Esophagus squamous epithelium (tissue), 5 donors: ENCODE measurements around the gene ATP1A4. TPM values are rescaled to one million over a fixed set of nuclear protein-coding genes. Genes with fewer than 3 reads are reported as not detected.
A peak's percentile ranks its signal among the peaks of the same experiment; 100 is the strongest.

ENCODE experiments used
- DNase-seq: peaks from one replicate; lab custom pipeline; 2025; lab: John Stamatoyannopoulos, UW
- H3K27ac ChIP-seq, 4 donors: fragments of 200-600 bp; sonication (generic); one replicate each; pipeline ENCODE4 v1.5.1; 2016 to 2019; ENCODE audit warnings: mild to moderate bottlenecking in 1 of 4
- H3K27me3 ChIP-seq, 4 donors: fragments of 200-600 bp; sonication (generic); 1 replicate in 3 of 4; 2 replicates in 1 of 4; pipeline versions ENCODE4 v1.5.1 to v1.6.0; 2017 to 2021; ENCODE audit warnings: antibody characterized with exemption in 1 of 4
- H3K36me3 ChIP-seq, 3 donors: fragments of 200-600 bp; sonication (generic); one replicate each; pipeline ENCODE4 v1.5.1; 2016 to 2019
- H3K4me1 ChIP-seq, 3 donors: fragments of 200-600 bp; sonication (generic); one replicate each; pipeline ENCODE4 v1.5.1; 2017 to 2019
- H3K4me3 ChIP-seq, 4 donors: fragments of 200-600 bp; sonication (generic); 1 replicate in 3 of 4; 2 replicates in 1 of 4; pipeline ENCODE4 v1.5.1; 2016 to 2019; ENCODE audit warnings: mild to moderate bottlenecking in 2 of 4, moderate library complexity in 1 of 4
- H3K9me3 ChIP-seq, 3 donors: fragments of 200-600 bp; sonication (generic); one replicate each; pipeline ENCODE4 v1.5.1; 2016 to 2019
- POLR2A ChIP-seq, 4 donors: fragments of 450-650 bp; IDR thresholded peaks; one replicate each; pipeline ENCODE4 v1.6.1; 2017; ENCODE audit warnings: antibody characterized with exemption in 4 of 4, mild to moderate bottlenecking in 4 of 4, moderate library complexity in 3 of 4
- WGBS, 2 donors: methylation state at CpG; one replicate each; pipeline ENCODE4 v1.1.5; 2018; 5-methylcytosine and 5-hydroxymethylcytosine counted together
- intact Hi-C: fragments of 100-400 bp; cut with DNase I; formaldehyde crosslinking; loops from one replicate; pipeline ENCODE4 v1.15.0; 2022
- total RNA-seq, 4 donors: library from RNA; depleted of rRNA; stranded (reverse); fragments of >200 nt; gene quantifications; one replicate each; pipeline ENCODE4 v1.1.0, GENCODE V29; 2016
- TF ChIP-seq, protein P1 (sequence below), 6 experiments: fragments of 450-650 bp in 4 of 6; fragments of 200-600 bp in 2 of 6; sonication (generic) in 2 of 6; IDR thresholded peaks; one replicate each; pipeline ENCODE4 v1.5.1; 2016 to 2019; ENCODE audit warnings: antibody characterized with exemption in 6 of 6, mild to moderate bottlenecking in 4 of 6, moderate library complexity in 4 of 6
- donor health status: DM: yes; HTN: yes; CAD: no.

The ATP1A4 gene
- total RNA-seq, 4 donors from 2014 or later, result 0.19 to 1.8 TPM; not detected in 2

DNA sequence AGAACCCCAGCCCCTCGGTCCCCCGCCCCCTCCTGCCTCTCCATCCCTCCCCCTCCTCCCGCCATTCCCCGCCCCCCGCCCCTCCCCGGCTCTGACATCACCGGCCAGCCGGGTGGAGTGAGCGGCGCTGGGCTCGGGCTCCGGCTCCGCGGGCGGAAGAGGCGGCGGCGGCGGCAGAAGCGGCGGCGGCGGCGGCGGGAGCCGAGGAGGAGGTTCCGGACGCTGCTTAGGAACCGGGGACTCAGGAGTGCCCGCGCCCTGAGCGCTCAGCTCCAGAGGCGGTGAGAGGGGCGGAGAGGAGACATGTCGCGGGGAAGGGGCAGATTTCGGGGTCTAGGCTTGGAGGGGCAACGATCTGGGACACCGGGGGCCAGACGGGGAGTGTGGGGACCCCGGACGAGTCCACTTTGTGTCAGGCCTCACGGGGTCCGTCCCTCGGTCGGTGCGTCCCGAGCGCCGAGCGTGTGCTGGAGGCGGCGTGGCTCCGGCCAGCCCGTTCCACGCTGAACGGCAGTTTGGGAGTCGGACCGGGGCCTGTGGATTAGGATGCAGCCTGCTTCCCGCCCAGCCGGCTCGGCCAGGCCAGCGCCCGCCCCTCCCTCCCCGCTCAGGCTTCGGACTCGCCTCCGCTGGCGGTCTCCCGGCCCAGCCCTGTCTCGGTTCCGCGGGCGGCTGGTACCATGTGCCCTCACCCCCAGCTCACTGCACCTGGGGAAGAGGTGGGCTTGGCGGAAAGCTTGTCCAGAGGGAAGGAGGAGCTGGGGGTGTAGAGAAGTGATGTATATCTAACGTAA is 54.0 kb downstream of the ATP1A4 start, which contains the start of gene PEA15:
Gene PEA15, plus strand, starts transcription at position 143 of the 794 bp plus-strand sequence. CDS start 6,161 bp downstream, outside the sequence.
- intact Hi-C loops, result loop anchor here (5.0 kb wide), 1 partner anchor 103 kb away; no protein-coding TSS in a partner anchor

DNA sequence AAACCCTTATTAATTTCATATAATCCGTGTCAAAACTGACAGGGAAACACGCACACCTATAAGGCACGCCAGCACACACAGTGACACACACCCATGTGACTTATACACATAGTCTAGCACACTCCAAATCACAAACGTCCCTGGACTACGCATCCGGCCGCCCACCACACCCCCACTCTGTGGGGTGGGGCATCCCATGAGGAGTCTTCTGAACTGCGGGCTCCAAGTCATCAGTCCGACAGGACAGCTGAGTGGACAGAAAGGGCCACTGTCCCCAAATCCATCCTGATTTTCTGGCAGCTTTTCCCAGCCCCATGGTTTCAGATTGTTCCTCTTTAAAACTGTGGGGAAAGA is 54.6 kb downstream of the ATP1A4 start:
- no peak for DNase-seq
- no peaks in the 10 kb centered on the region for H3K9me3 ChIP-seq
- peaks cover 42 to 69% (median 56%) of the 10 kb centered on the region in 3 donors for H3K4me1 ChIP-seq
- H3K36me3 ChIP-seq, result peaks cover 0 to 38% (median 14%) of the 10 kb centered on the region in 3 donors
- 3 to 7% methylated on average over 8 to 9 of the region's 9 CpGs for WGBS, 2 donors
- H3K27me3 ChIP-seq, result no peaks in the 10 kb centered on the region
- peak overlapping the region; percentile 75 to 97 (median 95) for H3K4me3 ChIP-seq
- no peak for TF ChIP-seq POLR2A (IDR thresholded peaks at IDR 0.05)
- TF ChIP-seq, protein P1, sequence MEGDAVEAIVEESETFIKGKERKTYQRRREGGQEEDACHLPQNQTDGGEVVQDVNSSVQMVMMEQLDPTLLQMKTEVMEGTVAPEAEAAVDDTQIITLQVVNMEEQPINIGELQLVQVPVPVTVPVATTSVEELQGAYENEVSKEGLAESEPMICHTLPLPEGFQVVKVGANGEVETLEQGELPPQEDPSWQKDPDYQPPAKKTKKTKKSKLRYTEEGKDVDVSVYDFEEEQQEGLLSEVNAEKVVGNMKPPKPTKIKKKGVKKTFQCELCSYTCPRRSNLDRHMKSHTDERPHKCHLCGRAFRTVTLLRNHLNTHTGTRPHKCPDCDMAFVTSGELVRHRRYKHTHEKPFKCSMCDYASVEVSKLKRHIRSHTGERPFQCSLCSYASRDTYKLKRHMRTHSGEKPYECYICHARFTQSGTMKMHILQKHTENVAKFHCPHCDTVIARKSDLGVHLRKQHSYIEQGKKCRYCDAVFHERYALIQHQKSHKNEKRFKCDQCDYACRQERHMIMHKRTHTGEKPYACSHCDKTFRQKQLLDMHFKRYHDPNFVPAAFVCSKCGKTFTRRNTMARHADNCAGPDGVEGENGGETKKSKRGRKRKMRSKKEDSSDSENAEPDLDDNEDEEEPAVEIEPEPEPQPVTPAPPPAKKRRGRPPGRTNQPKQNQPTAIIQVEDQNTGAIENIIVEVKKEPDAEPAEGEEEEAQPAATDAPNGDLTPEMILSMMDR (IDR thresholded peaks at IDR 0.05), result no peak
- H3K27ac ChIP-seq, result peak overlapping the region; percentile 95 to 97 (median 96)
- intact Hi-C loops, result loop anchor here (5.0 kb wide), 1 partner anchor 104 kb away; no protein-coding TSS in a partner anchor

More for the DNA sequence above, 54.0 kb downstream of the ATP1A4 start, which contains the start of gene PEA15:
- Histone ChIP-seq H3K9me3 (no peaks in the 10 kb centered on the region), H3K4me1 (peaks cover 39 to 63% (median 51%) of the 10 kb centered on the region in 3 donors), H3K4me3 (peak within 1 kb of the TSS; percentile 75 to 97 (median 95)), H3K36me3 (peaks cover 0 to 32% (median 14%) of the 10 kb centered on the region in 3 donors), H3K27ac (peak within 1 kb of the TSS; percentile 95 to 97 (median 96)), H3K27me3 (no peaks in the 10 kb centered on the region)
- peak in 3 of 4 donors; percentile 29 to 83 (median 70) for TF ChIP-seq POLR2A (IDR thresholded peaks at IDR 0.05)
- TF ChIP-seq, protein P1 (IDR thresholded peaks at IDR 0.05), result peak in 1 of 6 experiments; percentile 7
- 0% methylated on average over 2 to 6 of the region's 76 CpGs for whole genome bisulfite sequencing, 2 donors
- DNase-seq, result no peak

DNA sequence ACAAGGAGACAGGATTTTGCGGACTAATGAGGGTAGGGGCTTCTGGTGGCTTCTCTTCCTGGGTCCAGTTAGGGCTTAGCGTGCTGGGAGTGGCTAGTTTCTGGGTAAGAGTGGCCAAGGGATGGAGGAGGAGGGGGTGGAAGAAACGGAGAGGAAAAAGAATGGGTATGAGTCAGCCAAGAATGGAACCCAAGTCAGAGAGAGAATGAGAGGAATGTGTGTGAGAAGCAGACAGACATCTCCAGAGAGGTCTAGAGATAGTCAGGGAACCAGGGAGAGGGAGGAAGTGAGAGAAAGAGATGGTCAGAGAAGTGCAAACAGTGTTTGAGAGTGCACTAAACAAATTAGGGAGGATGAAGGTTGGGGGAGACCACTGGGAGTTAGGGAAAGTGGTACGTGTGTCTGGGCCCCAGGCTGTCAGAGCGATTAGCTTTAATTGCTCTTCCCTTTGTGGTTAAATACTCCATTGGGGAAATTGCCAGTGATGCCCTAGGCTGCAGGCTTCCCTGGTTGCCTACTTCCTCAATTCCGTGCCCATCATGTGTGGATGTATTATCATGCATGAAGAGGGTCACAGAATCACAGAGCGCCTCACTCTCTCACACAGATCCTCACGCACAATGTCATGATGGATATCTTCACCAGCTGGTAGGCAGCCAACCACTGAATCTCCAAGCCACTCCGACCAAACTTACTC is 55.2 kb downstream of the ATP1A4 start:
- H3K27me3 ChIP-seq, result no peaks in the 10 kb centered on the region
- no peak for DNase-seq
- peaks cover 0 to 43% (median 14%) of the 10 kb centered on the region in 3 donors for H3K36me3 ChIP-seq
- TF ChIP-seq, protein P1 (IDR thresholded peaks at IDR 0.05), result no peak
- TF ChIP-seq POLR2A (IDR thresholded peaks at IDR 0.05), result no peak
- 38 to 45% methylated on average over 9 of the region's 9 CpGs for WGBS, 2 donors
- peaks cover 42 to 72% (median 56%) of the 10 kb centered on the region in 3 donors for H3K4me1 ChIP-seq
- intact Hi-C loops, result loop anchor here (5.0 kb wide), 1 partner anchor 104 kb away; no protein-coding TSS in a partner anchor
- H3K4me3 ChIP-seq, result peak overlapping the region; percentile 75 to 97 (median 95)
- H3K27ac ChIP-seq, result peak overlapping the region; percentile 95 to 97 (median 96)
- H3K9me3 ChIP-seq, result no peaks in the 10 kb centered on the region

DNA sequence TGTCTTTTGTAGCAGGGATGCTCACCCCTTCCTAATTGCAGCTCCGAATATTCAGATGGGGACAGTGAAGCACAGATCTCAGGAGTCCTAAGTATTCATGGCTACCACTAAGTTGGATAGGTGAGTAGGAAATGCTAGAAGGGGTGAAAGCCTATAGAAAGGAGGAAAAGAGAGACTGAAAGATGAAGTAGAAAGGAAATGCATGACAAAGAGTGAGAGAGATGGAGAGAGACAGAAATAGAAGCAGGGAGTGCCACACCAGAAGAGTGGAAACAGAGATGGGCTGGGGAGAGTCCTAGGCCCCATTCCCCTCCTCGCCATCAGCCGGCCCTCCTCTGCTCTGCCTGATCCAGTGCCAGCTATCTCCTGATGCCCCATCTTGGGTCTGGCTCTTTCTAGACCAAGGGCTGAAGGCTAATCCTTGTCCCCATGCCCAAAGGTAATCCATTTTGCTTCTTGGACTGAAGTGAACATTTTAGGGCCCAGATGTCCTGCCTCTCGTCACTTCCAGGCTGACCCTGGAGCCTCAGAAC is 55.8 kb downstream of the ATP1A4 start:
- intact Hi-C loops, result loop anchor here (5.0 kb wide), 1 partner anchor 105 kb away; no protein-coding TSS in a partner anchor
- 74 to 81% methylated on average over 4 of the region's 4 CpGs for WGBS, 2 donors
- TF ChIP-seq POLR2A (IDR thresholded peaks at IDR 0.05), result no peak
- TF ChIP-seq, protein P1 (IDR thresholded peaks at IDR 0.05), result no peak
- H3K27ac ChIP-seq, result peak overlapping the region; percentile 95 to 97 (median 96)
- H3K4me1 ChIP-seq, result peaks cover 42 to 72% (median 56%) of the 10 kb centered on the region in 3 donors
- no peak for DNase-seq
- no peaks in the 10 kb centered on the region for H3K27me3 ChIP-seq
- peak overlapping the region in 1 of 4 donors; percentile 75 for H3K4me3 ChIP-seq
- no peaks in the 10 kb centered on the region for H3K9me3 ChIP-seq
- peaks cover 5 to 50% (median 14%) of the 10 kb centered on the region in 3 donors for H3K36me3 ChIP-seq
